IMR-90 (cell line): ENCODE measurements around the gene XDH. TPM values are rescaled to one million over a fixed set of nuclear protein-coding genes. Genes with fewer than 3 reads are reported as not detected.
A peak's percentile ranks its signal among the peaks of the same experiment; 100 is the strongest.

Source experiments
- ATAC-seq: fragments of 200-7000 bp; cut with Tn5 transposase; 2 replicates; pipeline ENCODE4 v1.9.1; 2020; ENCODE audit warnings: low read depth, mild to moderate bottlenecking, moderate library complexity
- BruUV-seq: library from RNA; stranded (reverse); fragments of 400-500 nt; replicated peaks from 2 replicates; lab custom pipeline; 2021; lab: Mats Ljungman, UMichigan
- CTCF ChIA-PET: fragments of 300-600 bp; formaldehyde crosslinking; extraction: SDS; loops from one replicate; lab custom pipeline; 2021; ENCODE audit warnings: antibody characterized with exemption; lab: Yijun Ruan, JAX
- POLR2A ChIA-PET: fragments of 300-600 bp; sonication (Branson Sonifier 250); formaldehyde crosslinking; loops from one replicate; lab custom pipeline; 2022; ENCODE audit warnings: antibody characterized with exemption; ENCODE audit not compliant: unreplicated experiment; lab: Charles Lee
- DNase-seq: peaks from one replicate; pipeline ENCODE4 v3.0.0; 2013
- H2AFZ ChIP-seq: replicated peaks from 2 replicates; pipeline ENCODE3; 2013; ENCODE audit warnings: low read length, mild to moderate bottlenecking; ENCODE audit not compliant: poor library complexity
- H2AK5ac ChIP-seq: 2 replicates; pipeline ENCODE4 v1.6.1; 2013; ENCODE audit warnings: low read depth, low read length, inconsistent platforms
- H2AK9ac ChIP-seq: replicated peaks from 2 replicates; pipeline ENCODE3; 2013; ENCODE audit warnings: mild to moderate bottlenecking, low read depth, low read length, moderate library complexity; ENCODE audit not compliant: poor library complexity
- H2BK120ac ChIP-seq: 2 replicates; pipeline ENCODE4 v1.6.1; 2013; ENCODE audit warnings: low read depth, low read length, inconsistent platforms
- H2BK15ac ChIP-seq: 3 replicates; pipeline ENCODE4 v1.6.1; 2013; ENCODE audit warnings: low read depth, low read length, inconsistent platforms
- H2BK20ac ChIP-seq: 2 replicates; pipeline ENCODE4 v1.6.1; 2013; ENCODE audit warnings: low read depth, mild to moderate bottlenecking, inconsistent platforms, low read length, moderate library complexity
- H2BK5ac ChIP-seq: 2 replicates; pipeline ENCODE4 v1.6.1; 2013; ENCODE audit warnings: mild to moderate bottlenecking, low read depth, low read length, inconsistent platforms; ENCODE audit not compliant: poor library complexity, severe bottlenecking
- H3K14ac ChIP-seq: replicated peaks from 2 replicates; pipeline ENCODE4 v1.6.1; 2013; ENCODE audit warnings: low read depth, low read length, inconsistent platforms
- H3K18ac ChIP-seq: 2 replicates; pipeline ENCODE4 v1.6.1; 2013; ENCODE audit warnings: low read depth, low read length, control low read depth
- H3K23ac ChIP-seq: 2 replicates; pipeline ENCODE4 v1.6.1; 2013; ENCODE audit warnings: low read depth, low read length, inconsistent platforms
- H3K27ac ChIP-seq: 2 replicates; pipeline ENCODE4 v1.5.1; 2013; ENCODE audit warnings: mild to moderate bottlenecking, control low read depth, low read length; ENCODE audit not compliant: insufficient read depth
- H3K27me3 ChIP-seq: 2 replicates; pipeline ENCODE4 v1.6.1; 2013; ENCODE audit warnings: low read length; ENCODE audit not compliant: control insufficient read depth, insufficient read depth
- H3K36me3 ChIP-seq: 2 replicates; pipeline ENCODE4 v1.6.1; 2013; ENCODE audit warnings: low read length, mixed read lengths; ENCODE audit not compliant: control insufficient read depth, insufficient read depth
- H3K4ac ChIP-seq: 2 replicates; pipeline ENCODE4 v1.6.1; 2013; ENCODE audit warnings: low read depth, low read length, inconsistent platforms
- H3K4me1 ChIP-seq: 2 replicates; pipeline ENCODE4 v1.6.1; 2013; ENCODE audit warnings: low read length, mixed read lengths; ENCODE audit not compliant: control insufficient read depth, insufficient read depth
- H3K4me2 ChIP-seq: 2 replicates; pipeline ENCODE4 v1.6.1; 2013; ENCODE audit warnings: low read depth, mild to moderate bottlenecking, control low read depth, low read length, moderate library complexity
- H3K4me3 ChIP-seq: 2 replicates; pipeline ENCODE4 v1.5.1; 2013; ENCODE audit warnings: low read depth, mild to moderate bottlenecking, control low read depth, low read length, moderate library complexity; ENCODE audit not compliant: insufficient read depth
- H3K56ac ChIP-seq: 2 replicates; pipeline ENCODE4 v1.6.1; 2013; ENCODE audit warnings: low read length, inconsistent platforms; ENCODE audit not compliant: insufficient read depth; ENCODE audit errors: extremely low read depth
- H3K79me1 ChIP-seq, 2 experiments: 2 replicates each; pipeline ENCODE4 v1.6.1; 2013; ENCODE audit warnings: low read length in 2 of 2, inconsistent platforms in 1 of 2, low read depth in 1 of 2
- H3K9ac ChIP-seq: 2 replicates; pipeline ENCODE4 v1.6.1; 2013; ENCODE audit warnings: low read depth, low read length, control low read depth
- H3K9me1 ChIP-seq: 2 replicates; pipeline ENCODE4 v1.6.1; 2013; ENCODE audit warnings: low read length, inconsistent platforms; ENCODE audit not compliant: insufficient read depth
- H3K9me3 ChIP-seq: 2 replicates; pipeline ENCODE4 v1.6.1; 2013; ENCODE audit warnings: low read length; ENCODE audit not compliant: control insufficient read depth, insufficient read depth
- H4K20me1 ChIP-seq: 2 replicates; pipeline ENCODE4 v1.6.1; 2013; ENCODE audit warnings: low read length, inconsistent platforms; ENCODE audit not compliant: insufficient read depth
- H4K5ac ChIP-seq: 2 replicates; pipeline ENCODE4 v1.6.1; 2013; ENCODE audit warnings: mild to moderate bottlenecking, low read depth, low read length, control low read depth
- H4K8ac ChIP-seq, 2 experiments: 2 replicates each; pipeline ENCODE4 v1.6.1; 2013; ENCODE audit warnings: low read depth in 2 of 2, low read length in 2 of 2, control low read depth in 1 of 2, inconsistent platforms in 1 of 2
- H4K91ac ChIP-seq: 2 replicates; pipeline ENCODE4 v1.6.1; 2013; ENCODE audit warnings: low read depth, low read length, inconsistent platforms; ENCODE audit not compliant: insufficient read depth
- BHLHE40 ChIP-seq: fragments of 150-350 bp; IDR thresholded peaks from 2 replicates; pipeline ENCODE4 v1.6.1; 2016; ENCODE audit warnings: mild to moderate bottlenecking, low read depth, low read length
- CEBPB ChIP-seq: IDR thresholded peaks from 2 replicates; pipeline ENCODE4 v1.6.1; 2012; ENCODE audit warnings: low read depth, low read length, improper control_type of control experiment
- CHD1 ChIP-seq: IDR thresholded peaks from 2 replicates; pipeline ENCODE4 v1.6.1; 2012; ENCODE audit warnings: low read depth, low read length, improper control_type of control experiment
- ELK1 ChIP-seq: fragments of 150-350 bp; IDR thresholded peaks from 2 replicates; pipeline ENCODE4 v1.6.1; 2016; ENCODE audit warnings: low read depth, mild to moderate bottlenecking, low read length, moderate library complexity, borderline replicate concordance
- FOS ChIP-seq: fragments of 150-350 bp; IDR thresholded peaks from 2 replicates; pipeline ENCODE4 v1.6.1; 2016; ENCODE audit warnings: low read depth, low read length
- MAFK ChIP-seq: IDR thresholded peaks from 2 replicates; pipeline ENCODE4 v1.6.1; 2012; ENCODE audit warnings: low read depth, low read length, improper control_type of control experiment
- MAZ ChIP-seq: IDR thresholded peaks from 2 replicates; pipeline ENCODE4 v1.6.1; 2012; ENCODE audit warnings: low read depth, mild to moderate bottlenecking, low read length, improper control_type of control experiment, moderate library complexity, borderline replicate concordance
- MXI1 ChIP-seq: IDR thresholded peaks from 2 replicates; pipeline ENCODE4 v1.6.1; 2012; ENCODE audit warnings: low read depth, mild to moderate bottlenecking, low read length, moderate library complexity, borderline replicate concordance
- NFE2L2 ChIP-seq: fragments of 150-350 bp; IDR thresholded peaks from 2 replicates; pipeline ENCODE4 v1.6.1; 2016; ENCODE audit warnings: low read depth, mild to moderate bottlenecking, low read length
- RAD21 ChIP-seq: IDR thresholded peaks from 2 replicates; pipeline ENCODE4 v1.6.1; 2012; ENCODE audit warnings: low read length, improper control_type of control experiment
- RCOR1 ChIP-seq: IDR thresholded peaks from 2 replicates; pipeline ENCODE4 v1.6.1; 2012; ENCODE audit warnings: mild to moderate bottlenecking, low read length, improper control_type of control experiment; ENCODE audit not compliant: insufficient replicate concordance
- RFX5 ChIP-seq: IDR thresholded peaks from 2 replicates; pipeline ENCODE4 v1.8.0; 2012; ENCODE audit warnings: low read depth, mild to moderate bottlenecking, low read length, moderate library complexity
- SMC3 ChIP-seq: fragments of 150-350 bp; IDR thresholded peaks from 2 replicates; pipeline ENCODE4 v1.6.1; 2016; ENCODE audit warnings: low read depth, mild to moderate bottlenecking, antibody characterized with exemption, low read length, moderate library complexity
- USF2 ChIP-seq: fragments of 150-350 bp; IDR thresholded peaks from 2 replicates; pipeline ENCODE4 v1.6.1; 2017; ENCODE audit warnings: mild to moderate bottlenecking, antibody characterized with exemption, low read length, low read depth
- WGBS, 2 experiments: methylation state at CpG; one replicate each; pipeline versions ENCODE4 v1.1.5 to v1.1.7; 2013; ENCODE audit warnings: missing lambda C conversion rate in 2 of 2; ENCODE audit not compliant: insufficient read length in 1 of 2; ENCODE audit errors: extremely low coverage in 2 of 2; 5-methylcytosine and 5-hydroxymethylcytosine counted together
- dilution Hi-C: fragments of 300-500 bp; cut with HindIII; formaldehyde crosslinking; loops from one replicate; pipeline ENCODE4 v1.14.3; 2018; ENCODE audit warnings: low sequenced_read_pairs; ENCODE audit not compliant: unreplicated experiment
- in situ Hi-C: fragments of 300-500 bp; cut with MboI; formaldehyde crosslinking; loops from 3 replicates; pipeline ENCODE4 v1.14.3; 2019; ENCODE audit warnings: low sequenced_read_pairs, inconsistent platforms, mixed read lengths
- intact Hi-C: fragments of 100-400 bp; cut with micrococcal nuclease; formaldehyde crosslinking; loops from 2 replicates; pipeline ENCODE4 v1.10.0; 2022
- polyA plus RNA-seq, 3 experiments: library from polyadenylated mRNA; depleted of rRNA; stranded (reverse); fragments of >200 nt; gene quantifications; 2 replicates each; pipeline ENCODE4 v1.2.3, GENCODE V29; 2012; ENCODE audit warnings: low replicate concordance in 1 of 3
- total RNA-seq: library from RNA; depleted of rRNA; stranded (reverse); fragments of >200 nt; gene quantifications from 2 replicates; pipeline ENCODE4 v1.2.3, GENCODE V29; 2012
- TF ChIP-seq, protein P1 (sequence below): conservative IDR thresholded peaks from 2 replicates; pipeline ENCODE4 v1.5.1; 2012; ENCODE audit warnings: mild to moderate bottlenecking, low read depth, low read length, improper control_type of control experiment

The XDH gene
- total and polyA plus RNA-seq, 2 of the 4 experiments (the other 2 are of a cell fraction), result 0.46 to 1.1 TPM

- Histone ChIP-seq H4K5ac (no peak overlapping the region), H3K56ac (no peak overlapping the region), H3K27me3 (no peaks in the 10 kb centered on the region), H4K91ac (no peak overlapping the region), H2BK15ac (no peak overlapping the region), H2BK120ac (no peak overlapping the region), H3K4me2 (no peak overlapping the region), H3K9ac (no peak overlapping the region), H3K9me1 (no peaks in the 10 kb centered on the region), H4K20me1 (no peaks in the 10 kb centered on the region), H4K8ac (no peak overlapping the region), H3K79me1 (no peaks in the 10 kb centered on the region), H3K4ac (no peak overlapping the region), H3K27ac (no peak overlapping the region), H2BK5ac (no peak overlapping the region), H2AK9ac (no peak overlapping the region), H3K14ac (no peak overlapping the region), H3K4me3 (no peak overlapping the region), H3K36me3 (no peaks in the 10 kb centered on the region), H2AK5ac (no peak overlapping the region), H2AFZ (no peak overlapping the region), H3K23ac (no peak overlapping the region), H3K9me3 (no peaks in the 10 kb centered on the region), H3K18ac (no peak overlapping the region), H3K4me1 (0 out of 2 replicates have a peak, but pooled peaks cover 2% of the 10 kb centered on the region), H2BK20ac (no peak overlapping the region)
- intact Hi-C loops (no loop called here), dilution Hi-C loops (no loop called here), in situ Hi-C loops (no loop called here)
- TF ChIP-seq NFE2L2 (no peak), ELK1 (no peak), RCOR1 (no peak), FOS (no peak), SMC3 (no peak), USF2 (no peak), MAFK (no peak), MXI1 (no peak), CHD1 (no peak), MAZ (no peak), BHLHE40 (no peak), RFX5 (no peak), CEBPB (no peak), RAD21 (peak; percentile 17; the same call in 1 of the 2 replicates)
- TF ChIP-seq, protein P1, sequence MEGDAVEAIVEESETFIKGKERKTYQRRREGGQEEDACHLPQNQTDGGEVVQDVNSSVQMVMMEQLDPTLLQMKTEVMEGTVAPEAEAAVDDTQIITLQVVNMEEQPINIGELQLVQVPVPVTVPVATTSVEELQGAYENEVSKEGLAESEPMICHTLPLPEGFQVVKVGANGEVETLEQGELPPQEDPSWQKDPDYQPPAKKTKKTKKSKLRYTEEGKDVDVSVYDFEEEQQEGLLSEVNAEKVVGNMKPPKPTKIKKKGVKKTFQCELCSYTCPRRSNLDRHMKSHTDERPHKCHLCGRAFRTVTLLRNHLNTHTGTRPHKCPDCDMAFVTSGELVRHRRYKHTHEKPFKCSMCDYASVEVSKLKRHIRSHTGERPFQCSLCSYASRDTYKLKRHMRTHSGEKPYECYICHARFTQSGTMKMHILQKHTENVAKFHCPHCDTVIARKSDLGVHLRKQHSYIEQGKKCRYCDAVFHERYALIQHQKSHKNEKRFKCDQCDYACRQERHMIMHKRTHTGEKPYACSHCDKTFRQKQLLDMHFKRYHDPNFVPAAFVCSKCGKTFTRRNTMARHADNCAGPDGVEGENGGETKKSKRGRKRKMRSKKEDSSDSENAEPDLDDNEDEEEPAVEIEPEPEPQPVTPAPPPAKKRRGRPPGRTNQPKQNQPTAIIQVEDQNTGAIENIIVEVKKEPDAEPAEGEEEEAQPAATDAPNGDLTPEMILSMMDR, result 0 out of 2 replicates have a peak, but pooled peaks have one; percentile 10
- ChIA-PET POLR2A (no interaction called here), CTCF (interaction anchor here (1.1 kb wide), 1 partner anchor 13 kb away, joined by 3 read pairs; no protein-coding TSS in a partner anchor)
- ATAC-seq, result no peak
- WGBS, 2 experiments, result no CpG with 5 or more reads among the region's 5 CpGs
- DNase-seq, result no peak
- BruUV-seq, result no TSS peak
Observed at GRCh38 chr2:31413862-31414550, 536 bp downstream of the XDH start.
